ENCODE results near the gene FAM193B.

The FAM193B gene

DNA sequence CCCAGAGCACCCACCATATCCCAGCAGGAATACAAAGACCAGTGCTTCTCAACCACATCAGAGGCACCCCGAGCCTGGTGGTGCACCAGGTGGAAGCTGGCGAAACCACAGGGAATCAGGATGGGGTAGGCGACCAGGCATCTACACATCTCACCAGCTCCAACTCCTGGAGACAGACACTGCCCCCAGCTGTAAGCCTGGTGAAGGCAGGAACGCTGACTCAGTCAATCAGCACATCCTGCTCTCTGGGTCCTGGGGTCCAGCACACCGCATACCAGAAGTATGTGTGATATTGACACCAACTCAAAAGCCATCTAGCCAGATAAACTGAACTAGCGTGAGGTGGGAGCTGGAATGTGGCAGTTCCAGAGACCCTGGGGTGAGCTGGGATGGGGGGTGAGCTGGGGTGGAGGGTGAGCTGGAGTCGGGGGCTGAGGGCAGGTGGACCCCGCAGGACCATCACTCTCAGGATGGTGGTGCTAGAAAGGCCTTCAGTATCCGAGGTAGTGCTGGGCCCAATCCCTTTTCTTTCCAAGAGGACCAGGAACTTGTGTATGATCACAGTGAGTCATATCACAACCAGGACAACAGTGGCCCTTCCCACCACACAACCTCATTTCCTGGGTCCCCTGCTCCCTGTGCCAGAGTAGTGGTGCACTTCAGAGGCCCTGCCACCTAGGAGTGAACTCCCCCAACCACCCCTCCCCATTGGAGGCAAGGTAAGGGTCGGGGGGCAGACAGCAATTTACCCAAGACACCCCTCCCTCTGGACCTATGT lies 83.4 kb downstream of the FAM193B start:
- DNase-seq (ENCODE audit: low spot score) = peak; percentile 70
